Measurements from ENCODE around the gene KCNK15. TPM values are rescaled to one million over a fixed set of nuclear protein-coding genes. Genes with fewer than 3 reads are reported as not detected.

The KCNK15 gene
- total RNA-seq, 4 donors from 2014 or later: 0.57 to 1.9 (median 1.4) TPM

GRCh38 chr20:44788706-44789456 is 43.2 kb downstream of the KCNK15 start:
- 74% methylated on average over 10 of the region's 10 CpGs for WGBS
- no peak overlapping the region for H3K4me3 ChIP-seq
- H3K9me3 ChIP-seq: no peaks in the 10 kb centered on the region
- H3K27me3 ChIP-seq: peaks cover 15% of the 10 kb centered on the region
- no peaks in the 10 kb centered on the region for H3K36me3 ChIP-seq
- no peaks in the 10 kb centered on the region for H3K4me1 ChIP-seq
- no peak for DNase-seq (ENCODE audit: low spot score in 2 of 2)
- TF ChIP-seq POLR2A (IDR thresholded peaks at IDR 0.05) (no peak), POLR2AphosphoS5 (IDR thresholded peaks at IDR 0.05) (no peak), EP300 (IDR thresholded peaks at IDR 0.05) (no peak)
- TF ChIP-seq, protein P1, sequence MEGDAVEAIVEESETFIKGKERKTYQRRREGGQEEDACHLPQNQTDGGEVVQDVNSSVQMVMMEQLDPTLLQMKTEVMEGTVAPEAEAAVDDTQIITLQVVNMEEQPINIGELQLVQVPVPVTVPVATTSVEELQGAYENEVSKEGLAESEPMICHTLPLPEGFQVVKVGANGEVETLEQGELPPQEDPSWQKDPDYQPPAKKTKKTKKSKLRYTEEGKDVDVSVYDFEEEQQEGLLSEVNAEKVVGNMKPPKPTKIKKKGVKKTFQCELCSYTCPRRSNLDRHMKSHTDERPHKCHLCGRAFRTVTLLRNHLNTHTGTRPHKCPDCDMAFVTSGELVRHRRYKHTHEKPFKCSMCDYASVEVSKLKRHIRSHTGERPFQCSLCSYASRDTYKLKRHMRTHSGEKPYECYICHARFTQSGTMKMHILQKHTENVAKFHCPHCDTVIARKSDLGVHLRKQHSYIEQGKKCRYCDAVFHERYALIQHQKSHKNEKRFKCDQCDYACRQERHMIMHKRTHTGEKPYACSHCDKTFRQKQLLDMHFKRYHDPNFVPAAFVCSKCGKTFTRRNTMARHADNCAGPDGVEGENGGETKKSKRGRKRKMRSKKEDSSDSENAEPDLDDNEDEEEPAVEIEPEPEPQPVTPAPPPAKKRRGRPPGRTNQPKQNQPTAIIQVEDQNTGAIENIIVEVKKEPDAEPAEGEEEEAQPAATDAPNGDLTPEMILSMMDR (IDR thresholded peaks at IDR 0.05): no peak
- no peak overlapping the region for H3K27ac ChIP-seq

- DNase-seq (ENCODE audit: low spot score in 2 of 2): no peak
- Histone ChIP-seq H3K36me3 (no peaks in the 10 kb centered on the region), H3K27me3 (peaks cover 19% of the 10 kb centered on the region), H3K4me3 (no peak overlapping the region), H3K4me1 (no peaks in the 10 kb centered on the region), H3K9me3 (no peaks in the 10 kb centered on the region), H3K27ac (no peak overlapping the region)
- WGBS: 80% methylated on average over 11 of the region's 11 CpGs
- TF ChIP-seq POLR2AphosphoS5 (IDR thresholded peaks at IDR 0.05) (no peak), EP300 (IDR thresholded peaks at IDR 0.05) (no peak), POLR2A (IDR thresholded peaks at IDR 0.05) (no peak)
- TF ChIP-seq, protein P1 (IDR thresholded peaks at IDR 0.05): no peak
These were observed 45.2 kb downstream of the KCNK15 start for GRCh38 chr20:44790638-44791393.

GRCh38 chr20:44792796-44793195 is 47.1 kb downstream of the KCNK15 start:
- Histone ChIP-seq H3K4me3 (no peak overlapping the region), H3K36me3 (no peaks in the 10 kb centered on the region), H3K27ac (no peak overlapping the region), H3K9me3 (no peaks in the 10 kb centered on the region), H3K27me3 (peaks cover 16% of the 10 kb centered on the region), H3K4me1 (no peaks in the 10 kb centered on the region)
- TF ChIP-seq, protein P1 (IDR thresholded peaks at IDR 0.05): no peak
- TF ChIP-seq POLR2A (IDR thresholded peaks at IDR 0.05) (no peak), POLR2AphosphoS5 (IDR thresholded peaks at IDR 0.05) (no peak), EP300 (IDR thresholded peaks at IDR 0.05) (no peak)
- WGBS: 80% methylated on average over 7 of the region's 7 CpGs
- DNase-seq (ENCODE audit: low spot score in 2 of 2): no peak

DNA sequence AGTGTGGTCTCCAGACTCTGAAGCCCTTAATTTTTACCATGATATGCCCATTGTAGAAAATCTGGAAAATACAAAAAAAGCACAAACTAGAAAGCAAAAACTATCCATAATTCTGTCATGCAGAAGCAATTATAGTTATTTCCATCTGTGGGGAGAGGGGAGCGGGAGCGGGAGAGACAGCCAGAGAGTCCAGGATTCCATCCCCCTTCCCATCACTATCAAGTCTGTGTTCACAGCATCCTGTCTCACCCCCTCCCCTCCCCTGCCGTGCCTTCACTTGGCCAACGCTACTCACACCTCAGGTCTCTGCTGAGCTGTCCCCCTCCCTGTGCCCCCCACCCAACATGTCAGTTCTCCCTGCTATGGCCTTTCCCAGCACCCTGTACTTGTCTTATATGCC is 50.2 kb downstream of the KCNK15 start:
- 40% methylated on average over 4 of the region's 4 CpGs for WGBS
- no peak for TF ChIP-seq EP300 (IDR thresholded peaks at IDR 0.05)
- TF ChIP-seq POLR2AphosphoS5 (IDR thresholded peaks at IDR 0.05): no peak
- TF ChIP-seq POLR2A (IDR thresholded peaks at IDR 0.05): no peak
- TF ChIP-seq, protein P1 (IDR thresholded peaks at IDR 0.05): no peak
- Histone ChIP-seq H3K36me3 (no peaks in the 10 kb centered on the region), H3K4me1 (no peaks in the 10 kb centered on the region), H3K4me3 (no peak overlapping the region), H3K27me3 (peaks cover 5% of the 10 kb centered on the region), H3K9me3 (no peaks in the 10 kb centered on the region), H3K27ac (no peak overlapping the region)
- no peak for DNase-seq (ENCODE audit: low spot score in 2 of 2)

GRCh38 chr20:44796311-44796710 is 50.6 kb downstream of the KCNK15 start:
- no peaks in the 10 kb centered on the region for H3K4me1 ChIP-seq
- no peak overlapping the region for H3K27ac ChIP-seq
- DNase-seq (ENCODE audit: low spot score in 2 of 2): no peak
- peaks cover 5% of the 10 kb centered on the region for H3K27me3 ChIP-seq
- H3K4me3 ChIP-seq: no peak overlapping the region
- TF ChIP-seq POLR2AphosphoS5 (IDR thresholded peaks at IDR 0.05): no peak
- TF ChIP-seq, protein P1 (IDR thresholded peaks at IDR 0.05): no peak
- no peak for TF ChIP-seq POLR2A (IDR thresholded peaks at IDR 0.05)
- TF ChIP-seq EP300 (IDR thresholded peaks at IDR 0.05): no peak
- no peaks in the 10 kb centered on the region for H3K9me3 ChIP-seq
- H3K36me3 ChIP-seq: no peaks in the 10 kb centered on the region
